Activated naive CD4-positive, alpha-beta T cell treated with anti-CD3 and anti-CD28 coated beads, Interleukin-2, amount 50 U/mL, for 16 hours (primary cell): ENCODE measurements around the gene HOGA1.
"Not testable (repeated sequence)": the region's sequence is repeated elsewhere in the genome, so short reads cannot be mapped to it uniquely, and the experiment has no call there.

ENCODE experiments used
- DNase-seq: peaks from one replicate; pipeline ENCODE4 v3.0.0-alpha.2; 2020

The HOGA1 gene

GRCh38 chr10:97555541-97555940 lies 28.6 kb upstream of the HOGA1 start:
- DNase-seq, result not testable (repeated sequence)

- not testable (repeated sequence) for DNase-seq
These were observed 23.3 kb upstream of the HOGA1 start for GRCh38 chr10:97560731-97561381.

- DNase-seq, result not testable (repeated sequence)
These were observed 22.7 kb upstream of the HOGA1 start for GRCh38 chr10:97561386-97562077.

GRCh38 chr10:97562329-97562728 lies 21.9 kb upstream of the HOGA1 start:
- DNase-seq, result not testable (repeated sequence)

- DNase-seq, result no peak
These were observed 20.9 kb upstream of the HOGA1 start for GRCh38 chr10:97563337-97563736.

GRCh38 chr10:97564776-97565175 lies 19.4 kb upstream of the HOGA1 start:
- DNase-seq, result no peak

- no peak for DNase-seq
These were observed 17.7 kb upstream of the HOGA1 start for GRCh38 chr10:97566336-97566996.

GRCh38 chr10:97567891-97568290 lies 16.3 kb upstream of the HOGA1 start:
- no peak for DNase-seq

GRCh38 chr10:97570146-97570788 lies 13.9 kb upstream of the HOGA1 start:
- DNase-seq, result no peak

- no peak for DNase-seq
These were observed 13.3 kb upstream of the HOGA1 start for GRCh38 chr10:97570789-97571471.

GRCh38 chr10:97571622-97572021 lies 12.6 kb upstream of the HOGA1 start:
- no peak for DNase-seq

- peak; percentile 54 for DNase-seq
These were observed 11.8 kb upstream of the HOGA1 start, which contains the start of gene ANKRD2 for GRCh38 chr10:97572214-97572989. Gene ANKRD2, plus strand, starts transcription at chr10:97572779. Its CDS starts 10 bp downstream, at chr10:97572789.

GRCh38 chr10:97573021-97573420 lies 11.2 kb upstream of the HOGA1 start:
- DNase-seq, result no peak

- no peak for DNase-seq
These were observed 10.5 kb upstream of the HOGA1 start for GRCh38 chr10:97573672-97574071.

- DNase-seq, result no peak
These were observed 9.6 kb upstream of the HOGA1 start for GRCh38 chr10:97574374-97575126.

GRCh38 chr10:97575127-97575668 lies 9.0 kb upstream of the HOGA1 start:
- DNase-seq, result no peak

- not testable (repeated sequence) for DNase-seq
These were observed 7.7 kb upstream of the HOGA1 start for GRCh38 chr10:97576487-97576886.

GRCh38 chr10:97577701-97578100 lies 6.5 kb upstream of the HOGA1 start:
- DNase-seq, result no peak

GRCh38 chr10:97578171-97578844 lies 5.9 kb upstream of the HOGA1 start:
- DNase-seq, result no peak
